ENCODE results near the gene NID1. TPM values are rescaled to one million over a fixed set of nuclear protein-coding genes. Genes with fewer than 3 reads are reported as not detected.
A peak's percentile ranks its signal among the peaks of the same experiment; 100 is the strongest.

The NID1 gene
- total and polyA plus RNA-seq, 4 donors, result 21.2 to 90.1 (median 55.2) TPM

- Histone ChIP-seq H3K4me1 (ENCODE audit: control insufficient read depth in 4 of 4, insufficient read depth in 4 of 4, low read length in 3 of 4) (no peaks in the 10 kb centered on the region), H3K9me3 (ENCODE audit: control insufficient read depth in 4 of 4, low read length in 3 of 4) (no peaks in the 10 kb centered on the region), H3K9ac (ENCODE audit: low read depth in 1 of 2, low read length in 2 of 2) (no peak overlapping the region), H3K27ac (ENCODE audit: low read depth in 1 of 2, low read length in 2 of 2) (peak overlapping the region; percentile 35 to 72), H3K27me3 (ENCODE audit: control insufficient read depth in 4 of 4, insufficient read depth in 4 of 4, low read length in 3 of 4) (no peaks in the 10 kb centered on the region), H3K4me3 (ENCODE audit: low read depth in 1 of 3, low read length in 3 of 3) (no peak overlapping the region), H3K36me3 (ENCODE audit: control insufficient read depth in 4 of 4, insufficient read depth in 3 of 4, low read depth in 1 of 4, low read length in 3 of 4) (no peaks in the 10 kb centered on the region)
- TF ChIP-seq SP1 (IDR thresholded peaks at IDR 0.05) (peak; percentile 9), CTCF (IDR thresholded peaks at IDR 0.05; ENCODE audit: low read depth, low read length, missing input control) (no peak), RAD21 (IDR thresholded peaks at IDR 0.05) (no peak), YY1 (IDR thresholded peaks at IDR 0.05) (no peak)
- 77% methylated on average over 5 of the region's 5 CpGs for WGBS
- no peak for DNase-seq (ENCODE audit: low spot score)
These were observed 27.0 kb upstream of the NID1 start for GRCh38 chr1:236091933-236092318.

- H3K36me3 ChIP-seq (ENCODE audit: control insufficient read depth in 4 of 4, insufficient read depth in 3 of 4, low read depth in 1 of 4, low read length in 3 of 4), result no peaks in the 10 kb centered on the region
- no peak overlapping the region for H3K4me3 ChIP-seq (ENCODE audit: low read depth in 1 of 3, low read length in 3 of 3)
- H3K9me3 ChIP-seq (ENCODE audit: control insufficient read depth in 4 of 4, low read length in 3 of 4), result no peaks in the 10 kb centered on the region
- WGBS, result 74% methylated on average over 5 of the region's 5 CpGs
- TF ChIP-seq NR2F2 (IDR thresholded peaks at IDR 0.05) (peak; percentile 34), RXRA (IDR thresholded peaks at IDR 0.05) (peak; percentile 14 to 22), EGR1 (IDR thresholded peaks at IDR 0.05; ENCODE audit: low read depth in 2 of 2) (no peak)
- no peak overlapping the region for H3K9ac ChIP-seq (ENCODE audit: low read depth in 1 of 2, low read length in 2 of 2)
- DNase-seq (ENCODE audit: low spot score), result no peak
- H3K27ac ChIP-seq (ENCODE audit: low read depth in 1 of 2, low read length in 2 of 2), result peak overlapping the region; percentile 35 to 72
- H3K27me3 ChIP-seq (ENCODE audit: control insufficient read depth in 4 of 4, insufficient read depth in 4 of 4, low read length in 3 of 4), result no peaks in the 10 kb centered on the region
- no peaks in the 10 kb centered on the region for H3K4me1 ChIP-seq (ENCODE audit: control insufficient read depth in 4 of 4, insufficient read depth in 4 of 4, low read length in 3 of 4)
These were observed 25.9 kb upstream of the NID1 start for GRCh38 chr1:236090741-236091147.

- H3K27me3 ChIP-seq (ENCODE audit: control insufficient read depth in 4 of 4, insufficient read depth in 4 of 4, low read length in 3 of 4), result no peaks in the 10 kb centered on the region
- no peak for TF ChIP-seq GABPA (IDR thresholded peaks at IDR 0.05 in 1 of 2, conservative IDR thresholded peaks at IDR 0.05 in 1 of 2)
- no peak for TF ChIP-seq REST (IDR thresholded peaks at IDR 0.05)
- no peak overlapping the region for H3K4me3 ChIP-seq (ENCODE audit: low read depth in 1 of 3, low read length in 3 of 3)
- H3K36me3 ChIP-seq (ENCODE audit: control insufficient read depth in 4 of 4, insufficient read depth in 3 of 4, low read depth in 1 of 4, low read length in 3 of 4), result no peaks in the 10 kb centered on the region
- no peak overlapping the region for H3K9ac ChIP-seq (ENCODE audit: low read depth in 1 of 2, low read length in 2 of 2)
- no peak overlapping the region for H3K27ac ChIP-seq (ENCODE audit: low read depth in 1 of 2, low read length in 2 of 2)
- no peak for DNase-seq (ENCODE audit: low spot score)
- H3K9me3 ChIP-seq (ENCODE audit: control insufficient read depth in 4 of 4, low read length in 3 of 4), result no peaks in the 10 kb centered on the region
- WGBS, result 90% methylated on average over 12 of the region's 12 CpGs
- no peaks in the 10 kb centered on the region for H3K4me1 ChIP-seq (ENCODE audit: control insufficient read depth in 4 of 4, insufficient read depth in 4 of 4, low read length in 3 of 4)
These were observed 24.3 kb upstream of the NID1 start for GRCh38 chr1:236089046-236089773.
